Immature natural killer cell (primary cell): Measurements from ENCODE around the gene UBXN2A. TPM values are rescaled to one million over a fixed set of nuclear protein-coding genes. Genes with fewer than 3 reads are reported as not detected.
"Not testable (repeated sequence)": the region's sequence is repeated elsewhere in the genome, so short reads cannot be mapped to it uniquely, and the experiment has no call there.

Source experiments
- DNase-seq, 3 donors: peaks; one replicate each; pipeline ENCODE4 v3.0.0; 2022; ENCODE audit warnings: mixed read lengths in 1 of 3
- H3K27ac Mint-ChIP-seq, 6 donors: one replicate each; pipeline ENCODE4 v1.8.0; 2020; ENCODE audit warnings: mixed read lengths in 6 of 6, mild to moderate bottlenecking in 5 of 6, inconsistent platforms in 4 of 6, moderate library complexity in 3 of 6
- H3K27me3 Mint-ChIP-seq, 3 donors: one replicate each; pipeline ENCODE4 v1.8.0; 2020 to 2021; ENCODE audit warnings: low read depth in 3 of 3, mild to moderate bottlenecking in 3 of 3, mixed read lengths in 3 of 3, moderate library complexity in 3 of 3, inconsistent platforms in 1 of 3
- H3K36me3 Mint-ChIP-seq, 3 donors: one replicate each; pipeline ENCODE4 v1.8.0; 2020; ENCODE audit warnings: mixed read lengths in 3 of 3, inconsistent platforms in 2 of 3, mild to moderate bottlenecking in 2 of 3
- H3K4me1 Mint-ChIP-seq, 2 donors: one replicate each; pipeline ENCODE4 v1.8.0; 2020; ENCODE audit warnings: inconsistent platforms in 2 of 2, mild to moderate bottlenecking in 2 of 2, mixed read lengths in 2 of 2, moderate library complexity in 1 of 2
- H3K4me3 Mint-ChIP-seq, 5 donors: one replicate each; pipeline ENCODE4 v1.8.0; 2020; ENCODE audit warnings: mild to moderate bottlenecking in 5 of 5, mixed read lengths in 5 of 5, inconsistent platforms in 3 of 5, moderate library complexity in 3 of 5
- H3K9me3 Mint-ChIP-seq, 6 donors: one replicate each; pipeline ENCODE4 v1.8.0; 2020; ENCODE audit warnings: mild to moderate bottlenecking in 6 of 6, mixed read lengths in 6 of 6, inconsistent platforms in 4 of 6, moderate library complexity in 3 of 6
- polyA plus RNA-seq, 3 donors: library from polyadenylated mRNA; unstranded; fragments of 300-500 nt; fragmentation: Illumina TruSeq; gene quantifications; one replicate each; pipeline ENCODE4 v1.2.3, GENCODE V29; 2021

Gene UBXN2A
- polyA plus RNA-seq, 3 donors from 2014 or later = 11.3 to 16.2 (median 14.3) TPM

DNA sequence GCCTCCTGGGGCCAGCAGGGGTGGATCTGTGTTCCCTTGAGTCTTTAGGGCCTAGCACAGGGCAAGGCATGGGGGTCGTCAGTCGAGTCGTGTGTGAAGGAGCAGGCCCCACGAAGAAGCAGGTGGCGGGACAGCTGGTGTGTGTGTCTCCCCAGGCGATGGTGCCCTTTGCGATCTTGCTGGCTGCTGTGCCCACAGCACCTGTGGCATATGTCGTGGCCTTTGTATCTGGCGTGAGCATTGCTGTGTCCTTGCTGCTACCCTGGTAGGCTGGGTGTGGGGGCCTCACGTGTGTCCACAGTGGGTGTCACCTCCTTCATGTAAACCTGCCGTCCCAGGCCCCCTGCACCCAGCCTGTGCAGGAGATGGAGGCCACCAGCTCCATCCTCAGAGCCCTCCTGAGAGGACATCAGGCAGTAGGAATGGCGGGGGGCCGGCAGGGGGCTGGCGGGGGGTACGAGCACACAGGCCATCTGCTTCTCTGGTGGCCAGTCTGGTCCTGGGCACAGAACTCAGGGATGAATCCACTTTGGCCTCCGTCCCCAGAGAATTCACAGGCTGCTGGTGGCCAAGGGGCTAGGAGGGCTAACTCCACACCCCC, 82.8 kb downstream of the UBXN2A start:
- H3K9me3 Mint-ChIP-seq = no peaks in the 10 kb centered on the region
- H3K36me3 Mint-ChIP-seq = peaks cover 0 to 8% (median 3%) of the 10 kb centered on the region in 3 donors
- no peaks in the 10 kb centered on the region for H3K4me1 Mint-ChIP-seq
- no peak overlapping the region for H3K4me3 Mint-ChIP-seq
- no peak overlapping the region for H3K27ac Mint-ChIP-seq
- DNase-seq = no peak
- H3K27me3 Mint-ChIP-seq = peaks cover 0 to 3% (median 0%) of the 10 kb centered on the region in 3 donors

DNA sequence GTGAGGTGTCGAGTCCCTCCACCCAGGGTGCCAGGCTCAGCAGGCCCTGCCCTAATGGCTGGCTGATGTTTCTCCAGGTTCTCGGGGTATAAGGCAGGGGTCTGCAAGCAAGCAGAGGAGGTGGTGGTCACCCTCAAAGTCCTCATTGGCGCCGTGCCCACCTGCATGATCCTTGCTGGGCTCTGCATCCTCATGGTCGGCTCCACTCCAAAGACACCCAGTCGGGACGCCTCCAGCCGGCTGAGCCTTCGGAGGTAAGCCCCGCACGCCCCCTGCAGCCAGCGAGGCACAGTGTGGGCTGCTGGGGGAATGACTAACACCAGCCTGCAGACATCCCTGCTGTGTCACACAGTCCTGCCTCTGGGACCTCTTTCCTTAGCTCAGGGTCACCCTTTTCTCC, 83.8 kb downstream of the UBXN2A start:
- DNase-seq = no peak
- peaks cover 6 to 12% (median 7%) of the 10 kb centered on the region in 3 donors for H3K36me3 Mint-ChIP-seq
- H3K27ac Mint-ChIP-seq = no peak overlapping the region
- H3K4me3 Mint-ChIP-seq = no peak overlapping the region
- H3K9me3 Mint-ChIP-seq = no peaks in the 10 kb centered on the region
- H3K4me1 Mint-ChIP-seq = no peaks in the 10 kb centered on the region
- H3K27me3 Mint-ChIP-seq = peaks cover 0 to 3% (median 0%) of the 10 kb centered on the region in 3 donors

GRCh38 chr2:24024996-24025663, 84.9 kb downstream of the UBXN2A start:
- H3K4me1 Mint-ChIP-seq = no peaks in the 10 kb centered on the region
- no peak overlapping the region for H3K4me3 Mint-ChIP-seq
- peaks cover 0 to 3% (median 0%) of the 10 kb centered on the region in 3 donors for H3K27me3 Mint-ChIP-seq
- no peak for DNase-seq
- no peaks in the 10 kb centered on the region for H3K9me3 Mint-ChIP-seq
- peaks cover 9 to 23% (median 17%) of the 10 kb centered on the region in 3 donors for H3K36me3 Mint-ChIP-seq
- H3K27ac Mint-ChIP-seq = peak overlapping the region in 1 of 6 donors; percentile 74

GRCh38 chr2:24026233-24026632, 86.0 kb downstream of the UBXN2A start:
- no peaks in the 10 kb centered on the region for H3K4me1 Mint-ChIP-seq
- DNase-seq = no peak
- peaks cover 15 to 26% (median 26%) of the 10 kb centered on the region in 3 donors for H3K36me3 Mint-ChIP-seq
- H3K27me3 Mint-ChIP-seq = peaks cover 0 to 2% (median 0%) of the 10 kb centered on the region in 3 donors
- H3K4me3 Mint-ChIP-seq = no peak overlapping the region
- H3K27ac Mint-ChIP-seq = peak overlapping the region in 1 of 6 donors; percentile 39
- H3K9me3 Mint-ChIP-seq = no peaks in the 10 kb centered on the region

DNA sequence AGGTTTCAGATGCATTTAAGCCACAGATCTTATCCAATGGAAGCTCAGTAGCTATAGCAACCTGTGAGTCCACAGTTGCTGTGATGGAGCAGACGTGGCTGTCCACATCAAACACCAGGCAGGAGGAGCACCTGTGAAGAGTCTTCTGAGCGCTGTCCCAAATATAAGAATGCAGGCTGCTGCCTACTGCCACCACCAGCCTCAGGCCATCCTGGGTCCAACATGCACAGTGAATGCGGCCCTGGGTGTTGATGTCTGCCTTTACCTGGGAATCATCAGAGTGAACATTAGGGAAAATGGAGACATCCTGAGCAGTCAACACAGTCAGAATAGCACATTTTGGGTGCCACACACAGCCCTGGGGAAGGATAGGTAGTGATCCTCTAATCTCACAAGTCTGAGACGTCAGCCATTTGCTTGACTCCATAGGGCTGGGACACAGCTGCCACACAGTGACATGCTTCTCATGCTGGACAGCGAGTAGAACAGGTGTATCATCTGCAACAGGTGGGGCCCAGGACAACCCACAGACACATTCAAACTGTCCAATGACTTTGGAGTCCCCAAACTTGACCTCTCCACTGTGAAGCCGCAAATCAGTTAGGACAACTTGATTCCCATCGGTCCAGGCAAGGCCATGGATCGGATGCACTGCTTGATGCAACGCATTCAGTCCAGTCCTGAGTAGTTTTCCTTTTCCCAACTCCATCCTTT, 98.7 kb downstream of the UBXN2A start:
- H3K4me3 Mint-ChIP-seq = no peak overlapping the region
- H3K9me3 Mint-ChIP-seq = no peaks in the 10 kb centered on the region
- no peak overlapping the region for H3K27ac Mint-ChIP-seq
- H3K27me3 Mint-ChIP-seq = no peaks in the 10 kb centered on the region
- peaks cover 10 to 18% (median 11%) of the 10 kb centered on the region in 3 donors for H3K36me3 Mint-ChIP-seq
- H3K4me1 Mint-ChIP-seq = peaks cover 7 to 19% of the 10 kb centered on the region in 2 donors
- DNase-seq = no peak

GRCh38 chr2:24040511-24040910, 100.2 kb downstream of the UBXN2A start:
- DNase-seq = no peak
- H3K27me3 Mint-ChIP-seq = no peaks in the 10 kb centered on the region
- H3K27ac Mint-ChIP-seq = no peak overlapping the region
- no peaks in the 10 kb centered on the region for H3K9me3 Mint-ChIP-seq
- H3K4me1 Mint-ChIP-seq = peaks cover 7 to 19% of the 10 kb centered on the region in 2 donors
- no peak overlapping the region for H3K4me3 Mint-ChIP-seq
- H3K36me3 Mint-ChIP-seq = peaks cover 10 to 18% (median 11%) of the 10 kb centered on the region in 3 donors

GRCh38 chr2:24043133-24043532, 102.9 kb downstream of the UBXN2A start:
- DNase-seq, H3K4me3 Mint-ChIP-seq, H3K36me3 Mint-ChIP-seq, H3K27me3 Mint-ChIP-seq, H3K27ac Mint-ChIP-seq, H3K9me3 Mint-ChIP-seq: not testable (repeated sequence)
- H3K4me1 Mint-ChIP-seq = peaks cover 19 to 35% of the 10 kb centered on the region in 2 donors

DNA sequence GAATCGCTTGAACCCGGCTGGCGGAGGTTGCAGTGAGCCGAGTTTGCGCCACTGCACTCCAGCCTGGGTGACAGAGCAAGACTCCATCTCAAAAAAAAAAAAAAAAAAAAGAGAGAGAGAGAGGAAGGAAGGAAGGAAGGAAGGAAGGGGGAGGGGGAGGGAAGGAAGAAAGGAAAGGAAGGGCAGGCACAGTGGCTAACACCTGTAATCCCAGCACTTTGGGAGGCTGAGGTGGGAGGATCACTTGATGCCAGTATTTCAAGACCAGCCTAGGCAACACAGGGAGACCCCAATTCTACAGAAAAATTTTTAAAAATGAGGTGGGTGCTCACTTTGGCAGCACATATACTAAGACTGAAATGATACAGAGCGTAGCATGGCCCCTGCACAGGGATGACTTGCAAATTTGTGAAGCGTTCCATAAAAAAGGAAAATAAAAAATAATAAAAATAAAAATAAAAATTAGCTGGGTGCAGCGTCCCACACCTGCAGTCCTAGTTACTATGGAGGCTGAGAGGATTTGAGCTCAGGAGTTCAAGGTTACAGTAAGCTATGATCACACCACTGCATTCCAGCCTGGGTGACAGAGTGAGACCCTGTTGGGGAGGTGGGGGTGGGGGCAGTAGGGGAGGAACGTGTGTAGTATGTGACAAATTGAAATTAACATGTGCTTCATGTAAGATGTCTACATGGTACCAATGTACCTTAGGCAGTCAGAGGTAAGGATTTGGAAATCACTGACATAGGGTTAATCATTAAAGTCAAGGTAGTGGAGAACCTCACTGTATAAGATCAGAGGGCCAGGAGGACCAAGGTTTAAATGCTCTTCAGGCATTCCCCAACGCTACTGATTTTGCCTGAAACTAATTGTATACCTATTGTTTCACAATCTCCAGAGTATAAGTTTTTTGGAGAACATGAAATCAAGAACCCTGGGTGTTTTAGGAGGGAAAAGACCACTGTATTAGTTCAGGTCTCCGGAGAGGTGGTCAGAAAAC, 105.5 kb downstream of the UBXN2A start:
- Mint-ChIP-seq H3K27ac (peak overlapping the region in 1 of 6 donors; percentile 8), H3K4me3 (peak overlapping the region; percentile 25 to 93 (median 91)), H3K27me3 (peaks cover 5 to 9% (median 5%) of the 10 kb centered on the region in 3 donors), H3K4me1 (peaks cover 25 to 45% of the 10 kb centered on the region in 2 donors), H3K9me3 (no peaks in the 10 kb centered on the region), H3K36me3 (no peaks in the 10 kb centered on the region)
- DNase-seq = no peak

DNA sequence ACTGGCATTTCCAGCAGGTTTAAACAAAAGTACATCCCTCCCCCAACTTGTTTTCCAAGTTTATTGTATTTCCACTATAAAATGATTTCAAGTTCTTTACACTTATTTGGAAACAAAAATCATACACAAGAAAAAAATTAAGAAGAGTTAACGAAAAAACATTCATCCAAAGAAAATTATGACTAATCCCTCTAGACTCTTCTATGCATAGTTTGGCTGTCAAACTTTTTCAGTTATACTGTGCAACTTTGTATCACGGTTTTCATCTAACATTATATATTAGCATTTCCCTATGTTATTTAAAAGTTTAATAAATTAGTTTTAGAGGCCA, 106.3 kb downstream of the UBXN2A start:
- Mint-ChIP-seq H3K4me3 (peak overlapping the region; percentile 91 to 93 (median 93)), H3K9me3 (no peaks in the 10 kb centered on the region), H3K27me3 (peaks cover 5 to 9% (median 5%) of the 10 kb centered on the region in 3 donors), H3K36me3 (no peaks in the 10 kb centered on the region), H3K27ac (peak overlapping the region in 3 of 6 donors; percentile 78 to 92 (median 89)), H3K4me1 (peaks cover 25 to 45% of the 10 kb centered on the region in 2 donors)
- no peak for DNase-seq

- H3K27ac Mint-ChIP-seq = peak within 1 kb of the TSS; percentile 78 to 92 (median 89)
- H3K4me3 Mint-ChIP-seq = peak within 1 kb of the TSS; percentile 91 to 93 (median 93)
- no peaks in the 10 kb centered on the region for H3K9me3 Mint-ChIP-seq
- H3K4me1 Mint-ChIP-seq = peaks cover 25 to 45% of the 10 kb centered on the region in 2 donors
- peaks cover 5 to 9% (median 5%) of the 10 kb centered on the region in 3 donors for H3K27me3 Mint-ChIP-seq
- DNase-seq = peak; percentile 93 to 95 (median 94)
- H3K36me3 Mint-ChIP-seq = no peaks in the 10 kb centered on the region
Observed at GRCh38 chr2:24046930-24047702, 106.9 kb downstream of the UBXN2A start, which contains the start of gene WDCP. Gene WDCP, minus strand, starts transcription at chr2:24047391. Its CDS starts 7,897 bp downstream, at chr2:24039494.

- peak overlapping the region in 5 of 6 donors; percentile 78 to 92 (median 89) for H3K27ac Mint-ChIP-seq
- peak overlapping the region; percentile 91 to 93 (median 93) for H3K4me3 Mint-ChIP-seq
- H3K9me3 Mint-ChIP-seq = no peaks in the 10 kb centered on the region
- H3K36me3 Mint-ChIP-seq = no peaks in the 10 kb centered on the region
- H3K4me1 Mint-ChIP-seq = peaks cover 25 to 45% of the 10 kb centered on the region in 2 donors
- no peak for DNase-seq
- peaks cover 5 to 9% (median 5%) of the 10 kb centered on the region in 3 donors for H3K27me3 Mint-ChIP-seq
Observed at GRCh38 chr2:24047703-24048033, 107.4 kb downstream of the UBXN2A start.

DNA sequence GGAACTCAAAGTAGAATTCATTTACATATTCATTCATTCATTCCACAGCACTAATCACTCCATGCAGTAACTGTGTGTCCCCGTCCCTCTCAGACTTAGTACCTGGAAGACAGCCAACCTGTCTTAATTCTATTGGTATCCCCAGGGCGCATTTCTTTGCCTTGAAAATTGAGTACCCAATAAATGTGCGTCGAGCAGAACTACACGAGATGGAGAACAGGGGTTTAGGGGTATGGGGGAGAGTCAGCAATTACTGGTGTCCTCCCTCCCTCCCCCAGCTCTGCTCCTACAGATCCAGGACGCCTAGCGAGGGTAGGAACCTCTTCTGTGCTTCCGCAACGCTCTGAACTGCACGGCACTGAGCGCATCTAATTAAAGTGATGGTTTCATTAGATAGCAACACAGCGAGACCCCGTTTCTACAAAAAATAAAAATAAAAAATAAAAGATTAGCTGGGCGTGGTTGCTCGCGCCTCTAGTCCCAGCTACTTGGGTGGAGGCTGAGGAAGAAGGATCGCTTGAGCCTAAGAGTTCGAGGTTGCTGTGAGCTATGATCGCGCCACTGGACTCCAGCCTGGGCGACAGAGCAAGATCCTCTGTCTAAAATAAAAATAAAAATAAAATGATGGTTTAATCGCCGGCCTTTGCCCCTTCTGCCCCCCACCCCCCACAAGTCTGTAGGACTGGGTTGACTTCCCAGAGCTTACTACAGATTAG, 108.7 kb downstream of the UBXN2A start:
- Mint-ChIP-seq H3K27me3 (peaks cover 5 to 9% (median 6%) of the 10 kb centered on the region in 3 donors), H3K9me3 (no peaks in the 10 kb centered on the region), H3K4me1 (peaks cover 25 to 38% of the 10 kb centered on the region in 2 donors), H3K27ac (peak overlapping the region in 3 of 6 donors; percentile 31 to 74 (median 68)), H3K36me3 (no peaks in the 10 kb centered on the region), H3K4me3 (peak overlapping the region in 3 of 5 donors; percentile 54 to 94 (median 85))
- no peak for DNase-seq
